Measurements from ENCODE around the gene FGFR2.

FGFR2 gene

GRCh38 chr10:121442086-121442935 is 155.9 kb downstream of the FGFR2 start:
- no peak for DNase-seq

DNA sequence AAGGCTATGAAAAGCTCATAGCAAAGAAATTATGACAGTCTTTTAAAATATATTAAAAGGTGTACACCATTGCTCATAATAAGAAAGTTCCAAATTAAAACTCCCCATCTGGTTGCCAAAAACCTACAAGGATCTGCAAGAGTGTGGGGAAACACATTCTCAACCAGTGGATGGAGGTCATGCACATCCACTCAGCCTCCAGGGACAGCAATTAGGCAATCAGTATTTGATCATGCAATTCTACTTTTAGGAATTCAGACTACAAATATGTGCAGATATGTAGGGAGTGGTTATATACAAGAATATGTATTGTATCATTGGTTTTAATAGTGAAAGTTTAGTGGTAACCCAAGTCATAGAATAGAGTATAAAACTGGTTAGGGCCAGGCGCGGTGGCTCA is 157.8 kb downstream of the FGFR2 start:
- DNase-seq: no peak

GRCh38 chr10:121438333-121438732 is 159.9 kb downstream of the FGFR2 start:
- DNase-seq: peak; percentile 39

DNA sequence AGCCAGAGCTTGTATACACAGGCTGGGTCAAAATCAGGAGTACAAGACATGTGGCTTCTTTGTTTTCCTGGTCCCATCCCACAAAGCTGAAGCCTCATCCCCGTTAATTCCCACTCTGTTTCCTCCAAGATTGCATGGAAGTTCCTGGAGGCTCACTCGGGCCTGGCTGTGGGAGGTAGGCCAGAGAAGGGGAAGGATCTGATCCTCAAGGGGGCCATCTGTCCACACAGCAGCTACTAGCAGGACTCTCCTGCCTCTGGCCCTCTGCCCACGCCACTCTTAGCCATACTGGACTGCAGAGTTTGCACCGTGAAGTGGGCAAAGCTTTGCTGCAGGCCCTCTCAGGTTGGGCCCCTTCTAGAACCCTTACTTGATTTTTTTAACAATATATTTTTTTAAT is 160.6 kb downstream of the FGFR2 start:
- DNase-seq: no peak

DNA sequence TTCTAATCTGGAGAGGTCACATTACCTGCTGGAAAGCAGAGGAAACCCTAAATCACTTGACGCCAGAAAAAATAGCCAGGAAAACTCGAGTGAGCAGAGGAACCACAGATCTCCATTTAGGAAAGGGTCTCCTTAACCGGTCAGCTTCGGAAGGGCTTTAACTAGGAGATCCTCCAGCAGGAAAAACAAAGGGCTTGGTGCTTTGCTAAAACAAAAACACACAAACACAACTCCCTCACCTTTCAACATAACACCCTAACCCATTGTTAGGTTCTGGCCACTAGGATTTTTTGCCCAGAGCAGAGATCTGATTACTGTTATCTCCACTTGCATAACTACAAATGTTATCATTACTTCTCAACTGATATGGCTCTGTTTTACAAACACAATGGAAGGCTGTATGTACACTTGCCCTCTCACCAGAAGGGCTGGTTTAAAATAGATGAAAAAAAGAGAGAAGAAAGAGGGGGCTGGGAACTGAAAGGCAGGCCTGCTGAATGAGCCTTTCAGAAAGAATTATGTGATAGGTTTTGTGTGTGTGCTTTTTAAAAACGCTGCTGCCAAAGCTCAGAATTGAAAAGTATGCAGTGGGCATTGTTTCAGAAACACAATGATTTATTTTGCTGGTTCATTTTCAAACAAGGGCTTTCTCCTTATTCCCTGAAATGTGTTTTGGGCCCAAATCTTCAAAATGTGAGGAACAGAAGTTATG is 161.5 kb downstream of the FGFR2 start:
- DNase-seq: peak; percentile 25

GRCh38 chr10:121436281-121436629 is 162.0 kb downstream of the FGFR2 start:
- no peak for DNase-seq

- no peak for DNase-seq
These were observed 163.0 kb downstream of the FGFR2 start for GRCh38 chr10:121435099-121435875.

DNA sequence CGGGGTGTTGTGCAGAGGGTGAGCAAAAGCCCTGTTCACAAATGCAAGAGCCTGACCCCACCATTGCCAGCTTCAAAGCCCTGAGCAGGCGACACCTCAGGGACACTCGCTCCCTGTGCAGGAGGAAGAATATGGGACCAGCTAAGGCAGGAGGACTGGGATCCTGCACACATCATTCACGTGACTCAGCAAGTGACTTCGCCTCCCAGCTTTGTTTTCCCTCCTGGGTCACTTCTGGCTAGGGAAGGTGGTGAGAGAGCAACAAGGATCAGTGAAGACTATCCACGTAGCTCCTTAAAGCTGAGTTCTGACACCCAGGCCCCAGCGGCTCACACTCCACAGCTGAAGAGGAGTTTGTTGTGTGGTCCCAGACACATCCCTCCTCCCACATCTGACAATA is 164.3 kb downstream of the FGFR2 start:
- no peak for DNase-seq

GRCh38 chr10:121428867-121429266 is 169.4 kb downstream of the FGFR2 start:
- no peak for DNase-seq
